ENCODE data around the gene SIK2.

GRCh38 chr11:111715142-111715816, 113.0 kb downstream of the SIK2 start:
- TF ChIP-seq POLR2A (IDR thresholded peaks at IDR 0.05) (no peak), CTCF (IDR thresholded peaks at IDR 0.05) (no peak)

Measured in esophagus squamous epithelium (tissue), 4 donors.